GM10248 (cell line): ENCODE results near the gene MOB1A.

Experiments
- CTCF ChIA-PET: fragments of 300-600 bp; sonication (Branson Sonifier 250); formaldehyde crosslinking; extraction: SDS; loops from one replicate; lab custom pipeline; 2021; ENCODE audit warnings: antibody characterized with exemption; lab: Yijun Ruan, JAX
- POLR2A ChIA-PET: fragments of 350-650 bp; sonication (Branson Sonifier 250); formaldehyde crosslinking; extraction: SDS; loops from one replicate; lab custom pipeline; 2020; ENCODE audit warnings: antibody characterized with exemption; lab: Yijun Ruan, JAX
- DNase-seq: peaks from one replicate; pipeline ENCODE4 v3.0.0; 2012; ENCODE audit errors: extremely low spot score
- CTCF ChIP-seq: IDR thresholded peaks from 2 replicates; pipeline ENCODE4 v1.5.1; 2012; ENCODE audit warnings: mild to moderate bottlenecking, low read depth; ENCODE audit errors: extremely low read depth, missing control alignments, control extremely low read depth

MOB1A gene

GRCh38 chr2:74119339-74119738, 59.3 kb downstream of the MOB1A start:
- ChIA-PET CTCF (interaction anchor here (1.1 to 1.5 kb wide), 3 partner anchors 10 to 216 kb away, joined by 3 to 4 read pairs (median 3); no protein-coding TSS in a partner anchor), POLR2A (no interaction called here)
- DNase-seq = no peak
- peak; percentile 28 for TF ChIP-seq CTCF

GRCh38 chr2:74111380-74111779, 67.3 kb downstream of the MOB1A start:
- no peak for DNase-seq
- ChIA-PET CTCF (interaction anchor here (0.7 to 1.9 kb wide), 3 partner anchors 9 to 26 kb away, joined by 4 to 6 read pairs (median 5); no protein-coding TSS in a partner anchor), POLR2A (interaction anchor here (1.4 kb wide), 1 partner anchor 11 kb away, joined by 4 read pairs; no protein-coding TSS in a partner anchor)
- no peak for TF ChIP-seq CTCF

- no peak for DNase-seq
- POLR2A ChIA-PET = interaction anchor here (1.4 kb wide), 1 partner anchor 10 kb away, joined by 4 read pairs; no protein-coding TSS in a partner anchor
- no peak for TF ChIP-seq CTCF
- CTCF ChIA-PET = interaction anchor here (0.7 to 1.9 kb wide), 4 partner anchors 10 to 282 kb away, joined by 3 to 5 read pairs (median 4); no protein-coding TSS in a partner anchor
These were observed 68.1 kb downstream of the MOB1A start for GRCh38 chr2:74110537-74110936.

GRCh38 chr2:74109551-74109950, 69.1 kb downstream of the MOB1A start:
- no peak for TF ChIP-seq CTCF
- ChIA-PET POLR2A (no interaction called here), CTCF (interaction anchor here (1.2 to 1.4 kb wide), 2 partner anchors 11 to 33 kb away, joined by 3 to 4 read pairs; no protein-coding TSS in a partner anchor)
- DNase-seq = no peak

GRCh38 chr2:74107071-74107470, 71.6 kb downstream of the MOB1A start:
- ChIA-PET CTCF (interaction anchor here (0.9 to 1.5 kb wide), 4 partner anchors 9 to 40 kb away, joined by 3 to 5 read pairs (median 4); no protein-coding TSS in a partner anchor), POLR2A (no interaction called here)
- no peak for DNase-seq
- TF ChIP-seq CTCF = no peak

- DNase-seq = no peak
- no peak for TF ChIP-seq CTCF
- CTCF ChIA-PET = interaction anchor here (0.9 to 2.9 kb wide), 5 partner anchors 15 to 281 kb away, joined by 3 to 12 read pairs (median 4); no protein-coding TSS in a partner anchor
- POLR2A ChIA-PET = no interaction called here
These were observed 73.3 kb downstream of the MOB1A start for GRCh38 chr2:74105413-74105812.
